Smooth muscle cell (in vitro differentiated cells): ENCODE data around the gene BCAS3. TPM values are rescaled to one million over a fixed set of nuclear protein-coding genes. Genes with fewer than 3 reads are reported as not detected.

ENCODE experiments used
- DNase-seq: peaks from one replicate; lab custom pipeline; 2025; ENCODE audit not compliant: unreplicated experiment; lab: John Stamatoyannopoulos, UW
- H2AFZ ChIP-seq: fragments of 200-600 bp; sonication (generic); 2 replicates; pipeline ENCODE4 v1.6.0; 2016; ENCODE audit warnings: antibody characterized with exemption, low read depth, mild to moderate bottlenecking
- H3F3A ChIP-seq: fragments of 200-600 bp; sonication (generic); 2 replicates; pipeline ENCODE4 v1.6.0; 2017; ENCODE audit warnings: antibody characterized with exemption, low read depth
- H3K27ac ChIP-seq: fragments of 200-600 bp; sonication (generic); 2 replicates; pipeline ENCODE4 v1.5.1; 2016; ENCODE audit warnings: low read depth, mild to moderate bottlenecking
- H3K27me3 ChIP-seq: fragments of 200-600 bp; sonication (generic); 2 replicates; pipeline ENCODE4 v1.6.1; 2016; ENCODE audit warnings: low read depth, mild to moderate bottlenecking
- H3K36me3 ChIP-seq: fragments of 200-600 bp; sonication (generic); 2 replicates; pipeline ENCODE4 v1.5.1; 2016; ENCODE audit warnings: low read depth
- H3K4me1 ChIP-seq: fragments of 200-600 bp; sonication (generic); 2 replicates; pipeline ENCODE4 v1.5.1; 2016; ENCODE audit warnings: low read depth
- H3K4me2 ChIP-seq: fragments of 200-600 bp; sonication (generic); 2 replicates; pipeline ENCODE4 v1.6.0; 2016; ENCODE audit warnings: mild to moderate bottlenecking
- H3K4me3 ChIP-seq: fragments of 200-600 bp; sonication (generic); 2 replicates; pipeline ENCODE4 v1.5.1; 2016; ENCODE audit warnings: mild to moderate bottlenecking
- H3K79me2 ChIP-seq: fragments of 200-600 bp; sonication (generic); 2 replicates; pipeline ENCODE4 v1.6.0; 2016; ENCODE audit warnings: low read depth, mild to moderate bottlenecking
- H3K9ac ChIP-seq: fragments of 200-600 bp; sonication (generic); 2 replicates; pipeline ENCODE4 v1.6.0; 2016; ENCODE audit warnings: low read depth
- H3K9me3 ChIP-seq: fragments of 200-600 bp; sonication (generic); replicated peaks from 2 replicates; pipeline ENCODE4 v1.5.1; 2016; ENCODE audit warnings: low read depth
- H4K20me1 ChIP-seq: fragments of 200-600 bp; sonication (generic); 2 replicates; pipeline ENCODE4 v1.6.0; 2016; ENCODE audit warnings: low read depth
- CTCF ChIP-seq: fragments of 200-600 bp; sonication (generic); IDR thresholded peaks from 2 replicates; pipeline ENCODE4 v1.5.1; 2017; ENCODE audit warnings: borderline replicate concordance, mild to moderate bottlenecking, antibody characterized with exemption; ENCODE audit not compliant: insufficient read depth, poor library complexity, severe bottlenecking
- WGBS: methylation state at CpG from one replicate; pipeline ENCODE4 v1.1.7; 2016; ENCODE audit warnings: low lambda C conversion rate; 5-methylcytosine and 5-hydroxymethylcytosine counted together
- polyA plus RNA-seq: library from polyadenylated mRNA; unstranded; fragments of >200 nt; fragmentation: Nextera tagmentation; extraction: Ambion mirVana; gene quantifications from 2 replicates; pipeline ENCODE4 v1.2.1, GENCODE V29; 2016
- total RNA-seq: library from RNA; depleted of rRNA; stranded (reverse); fragments of >200 nt; gene quantifications from 2 replicates; pipeline ENCODE4 v1.2.3, GENCODE V29; 2014

The BCAS3 gene
- total and polyA plus RNA-seq, 2 experiments from 2014 or later = 17.2 to 54.5 TPM

- Histone ChIP-seq H3F3A (no peaks in the 10 kb centered on the region), H3K4me3 (no peak overlapping the region), H4K20me1 (no peaks in the 10 kb centered on the region), H3K27me3 (no peaks in the 10 kb centered on the region), H3K9ac (no peak overlapping the region), H3K4me2 (no peak overlapping the region), H3K79me2 (no peaks in the 10 kb centered on the region), H2AFZ (no peak overlapping the region), H3K9me3 (no peaks in the 10 kb centered on the region), H3K36me3 (no peaks in the 10 kb centered on the region), H3K27ac (no peak overlapping the region), H3K4me1 (no peaks in the 10 kb centered on the region)
- no peak for DNase-seq
- no peak for TF ChIP-seq CTCF
- WGBS = 92% methylated on average over 1 of the region's 1 CpG
Measured at GRCh38 chr17:61091096-61091495, 413.4 kb downstream of the BCAS3 start.

- H3K4me1 ChIP-seq = no peaks in the 10 kb centered on the region
- H2AFZ ChIP-seq = no peak overlapping the region
- H3K36me3 ChIP-seq = no peaks in the 10 kb centered on the region
- H3K4me3 ChIP-seq = no peak overlapping the region
- H3K4me2 ChIP-seq = no peak overlapping the region
- H3K79me2 ChIP-seq = no peaks in the 10 kb centered on the region
- H3K27me3 ChIP-seq = no peaks in the 10 kb centered on the region
- no peaks in the 10 kb centered on the region for H3F3A ChIP-seq
- H3K9ac ChIP-seq = no peak overlapping the region
- no peak overlapping the region for H3K27ac ChIP-seq
- no peak for DNase-seq
- WGBS = 67% methylated on average over 1 of the region's 1 CpG
- no peaks in the 10 kb centered on the region for H3K9me3 ChIP-seq
- TF ChIP-seq CTCF = no peak
- H4K20me1 ChIP-seq = no peaks in the 10 kb centered on the region
Measured at GRCh38 chr17:61097781-61098180, 420.1 kb downstream of the BCAS3 start.

GRCh38 chr17:61106354-61106753 lies 428.7 kb downstream of the BCAS3 start:
- Histone ChIP-seq H3K4me3 (no peak overlapping the region), H3K79me2 (no peaks in the 10 kb centered on the region), H3K4me2 (no peak overlapping the region), H2AFZ (no peak overlapping the region), H4K20me1 (no peaks in the 10 kb centered on the region), H3K4me1 (no peaks in the 10 kb centered on the region), H3K9me3 (no peaks in the 10 kb centered on the region), H3F3A (no peaks in the 10 kb centered on the region), H3K27ac (no peak overlapping the region), H3K36me3 (no peaks in the 10 kb centered on the region), H3K27me3 (no peaks in the 10 kb centered on the region), H3K9ac (no peak overlapping the region)
- DNase-seq = no peak
- WGBS = 88% methylated on average over 4 of the region's 4 CpGs
- no peak for TF ChIP-seq CTCF

- TF ChIP-seq CTCF = no peak
- Histone ChIP-seq H3K4me3 (no peak overlapping the region), H3K9ac (no peak overlapping the region), H3K4me1 (peaks cover 16% of the 10 kb centered on the region), H3K9me3 (no peaks in the 10 kb centered on the region), H3K36me3 (no peaks in the 10 kb centered on the region), H3F3A (no peaks in the 10 kb centered on the region), H4K20me1 (no peaks in the 10 kb centered on the region), H2AFZ (no peak overlapping the region), H3K79me2 (no peaks in the 10 kb centered on the region), H3K27me3 (no peaks in the 10 kb centered on the region), H3K4me2 (no peak overlapping the region), H3K27ac (no peak overlapping the region)
- WGBS = 89% methylated on average over 1 of the region's 1 CpG
- no peak for DNase-seq
Measured at GRCh38 chr17:61116577-61116976, 438.9 kb downstream of the BCAS3 start.
